ENCODE data around the gene NRTN. TPM values are rescaled to one million over a fixed set of nuclear protein-coding genes. Genes with fewer than 3 reads are reported as not detected.

The NRTN gene
- total RNA-seq, 2 experiments from 2014 or later, result 0.49 to 3.2 TPM

GRCh38 chr19:5822181-5822844 lies 17.4 kb downstream of the NRTN start:
- no peak for DNase-seq (ENCODE audit: low spot score)
- Histone ChIP-seq H3K36me3 (ENCODE audit: insufficient read depth, low read length) (no peaks in the 10 kb centered on the region), H3K9me3 (ENCODE audit: low read length) (no peaks in the 10 kb centered on the region), H3K27ac (ENCODE audit: low read depth, low read length, poor library complexity, severe bottlenecking) (no peak overlapping the region), H3K9me2 (ENCODE audit: insufficient read depth, low read length) (no peaks in the 10 kb centered on the region), H3K4me2 (ENCODE audit: low read length) (no peak overlapping the region), H2AFZ (ENCODE audit: low read length) (no peak overlapping the region), H3K79me2 (ENCODE audit: insufficient read depth, low read depth, low read length) (no peaks in the 10 kb centered on the region), H4K20me1 (ENCODE audit: insufficient read depth, low read length) (no peaks in the 10 kb centered on the region), H3K4me3 (ENCODE audit: low read depth, low read length, poor library complexity, severe bottlenecking) (no peak overlapping the region), H3K4me1 (ENCODE audit: insufficient read depth, low read length, poor library complexity, severe bottlenecking) (peaks cover 29% of the 10 kb centered on the region)
- TF ChIP-seq EZH2phosphoT487 (IDR thresholded peaks at IDR 0.05; ENCODE audit: borderline replicate concordance, low read depth, low read length) (no peak), CTCF (conservative IDR thresholded peaks at IDR 0.05; ENCODE audit: low read length) (no peak)
- POLR2A ChIA-PET, result interaction anchor here (0.7 kb wide), 1 partner anchor 25 kb away, joined by 4 read pairs; no protein-coding TSS in a partner anchor
- CTCF ChIA-PET (ENCODE audit: unreplicated experiment), result interaction anchor here (0.6 kb wide), 1 partner anchor 32 kb away, joined by 3 read pairs; no protein-coding TSS in a partner anchor
- intact Hi-C loops (cut with micrococcal nuclease; ENCODE audit: unreplicated experiment), result no loop called here
- BruUV-seq (replicated peaks), result no TSS peak

GRCh38 chr19:5823579-5824281 lies 18.9 kb downstream of the NRTN start:
- no peak overlapping the region for H3K27ac ChIP-seq (ENCODE audit: low read depth, low read length, poor library complexity, severe bottlenecking)
- H2AFZ ChIP-seq (ENCODE audit: low read length), result no peak overlapping the region
- no peaks in the 10 kb centered on the region for H3K9me2 ChIP-seq (ENCODE audit: insufficient read depth, low read length)
- H3K4me2 ChIP-seq (ENCODE audit: low read length), result no peak overlapping the region
- no peaks in the 10 kb centered on the region for H3K9me3 ChIP-seq (ENCODE audit: low read length)
- TF ChIP-seq CTCF (conservative IDR thresholded peaks at IDR 0.05; ENCODE audit: low read length) (peak; percentile 51), EZH2phosphoT487 (IDR thresholded peaks at IDR 0.05; ENCODE audit: borderline replicate concordance, low read depth, low read length) (no peak)
- ChIA-PET CTCF (ENCODE audit: unreplicated experiment) (no interaction called here), POLR2A (no interaction called here)
- intact Hi-C loops (cut with micrococcal nuclease; ENCODE audit: unreplicated experiment), result no loop called here
- no peaks in the 10 kb centered on the region for H4K20me1 ChIP-seq (ENCODE audit: insufficient read depth, low read length)
- no peak for DNase-seq (ENCODE audit: low spot score)
- no TSS peak for BruUV-seq (replicated peaks)
- no peak overlapping the region for H3K4me3 ChIP-seq (ENCODE audit: low read depth, low read length, poor library complexity, severe bottlenecking)
- H3K36me3 ChIP-seq (ENCODE audit: insufficient read depth, low read length), result no peaks in the 10 kb centered on the region
- peaks cover 34% of the 10 kb centered on the region for H3K4me1 ChIP-seq (ENCODE audit: insufficient read depth, low read length, poor library complexity, severe bottlenecking)
- H3K79me2 ChIP-seq (ENCODE audit: insufficient read depth, low read depth, low read length), result no peaks in the 10 kb centered on the region

- Histone ChIP-seq H3K4me2 (ENCODE audit: low read length) (no peak overlapping the region), H3K27ac (ENCODE audit: low read depth, low read length, poor library complexity, severe bottlenecking) (no peak overlapping the region), H3K4me3 (ENCODE audit: low read depth, low read length, poor library complexity, severe bottlenecking) (no peak overlapping the region), H3K9me3 (ENCODE audit: low read length) (no peaks in the 10 kb centered on the region), H4K20me1 (ENCODE audit: insufficient read depth, low read length) (no peaks in the 10 kb centered on the region), H3K36me3 (ENCODE audit: insufficient read depth, low read length) (no peaks in the 10 kb centered on the region), H3K79me2 (ENCODE audit: insufficient read depth, low read depth, low read length) (no peaks in the 10 kb centered on the region), H3K4me1 (ENCODE audit: insufficient read depth, low read length, poor library complexity, severe bottlenecking) (peaks cover 44% of the 10 kb centered on the region), H2AFZ (ENCODE audit: low read length) (no peak overlapping the region), H3K9me2 (ENCODE audit: insufficient read depth, low read length) (no peaks in the 10 kb centered on the region)
- BruUV-seq (replicated peaks), result no TSS peak
- no peak for TF ChIP-seq EZH2phosphoT487 (IDR thresholded peaks at IDR 0.05; ENCODE audit: borderline replicate concordance, low read depth, low read length)
- TF ChIP-seq CTCF (conservative IDR thresholded peaks at IDR 0.05; ENCODE audit: low read length), result no peak
- intact Hi-C loops (cut with micrococcal nuclease; ENCODE audit: unreplicated experiment), result no loop called here
- ChIA-PET POLR2A (no interaction called here), CTCF (ENCODE audit: unreplicated experiment) (interaction anchor here (1.0 kb wide), 1 partner anchor 20 kb away, joined by 3 read pairs; no protein-coding TSS in a partner anchor)
- DNase-seq (ENCODE audit: low spot score), result no peak
Measured at GRCh38 chr19:5824751-5825150, 19.9 kb downstream of the NRTN start.
